Measurements from ENCODE around the gene VPS13C.

Gene VPS13C

GRCh38 chr15:62053439-62054085 lies 6.7 kb downstream of the VPS13C start:
- Histone ChIP-seq H4K20me1 (ENCODE audit: low read depth, low read length) (0 out of 2 replicates have a peak, but pooled peaks cover 4% of the 10 kb centered on the region), H3K9me3 (ENCODE audit: insufficient read depth, low read length) (no peaks in the 10 kb centered on the region), H3K9ac (ENCODE audit: low read length) (no peak overlapping the region), H3K79me2 (ENCODE audit: insufficient read depth, low read length) (peaks cover 80% of the 10 kb centered on the region), H3K4me2 (ENCODE audit: low read depth, low read length, poor library complexity, severe bottlenecking) (no peak overlapping the region), H3K27me3 (ENCODE audit: low read length) (no peaks in the 10 kb centered on the region), H3F3A (ENCODE audit: insufficient read depth) (no peaks in the 10 kb centered on the region; the same call in 1 of the 2 replicates), H3K27ac (ENCODE audit: low read depth, low read length) (no peak overlapping the region), H2AFZ (ENCODE audit: low read depth, low read length, severe bottlenecking) (no peak overlapping the region), H3K36me3 (ENCODE audit: low read length) (no peaks in the 10 kb centered on the region), H3K9me2 (replicated peaks; ENCODE audit: insufficient read depth, low read length) (no peaks in the 10 kb centered on the region), H3K4me3 (ENCODE audit: insufficient read depth, low read length, poor library complexity, severe bottlenecking) (no peak overlapping the region)
- no peak for TF ChIP-seq EZH2phosphoT487 (conservative IDR thresholded peaks at IDR 0.05; ENCODE audit: low read length)
- TF ChIP-seq, protein P1, sequence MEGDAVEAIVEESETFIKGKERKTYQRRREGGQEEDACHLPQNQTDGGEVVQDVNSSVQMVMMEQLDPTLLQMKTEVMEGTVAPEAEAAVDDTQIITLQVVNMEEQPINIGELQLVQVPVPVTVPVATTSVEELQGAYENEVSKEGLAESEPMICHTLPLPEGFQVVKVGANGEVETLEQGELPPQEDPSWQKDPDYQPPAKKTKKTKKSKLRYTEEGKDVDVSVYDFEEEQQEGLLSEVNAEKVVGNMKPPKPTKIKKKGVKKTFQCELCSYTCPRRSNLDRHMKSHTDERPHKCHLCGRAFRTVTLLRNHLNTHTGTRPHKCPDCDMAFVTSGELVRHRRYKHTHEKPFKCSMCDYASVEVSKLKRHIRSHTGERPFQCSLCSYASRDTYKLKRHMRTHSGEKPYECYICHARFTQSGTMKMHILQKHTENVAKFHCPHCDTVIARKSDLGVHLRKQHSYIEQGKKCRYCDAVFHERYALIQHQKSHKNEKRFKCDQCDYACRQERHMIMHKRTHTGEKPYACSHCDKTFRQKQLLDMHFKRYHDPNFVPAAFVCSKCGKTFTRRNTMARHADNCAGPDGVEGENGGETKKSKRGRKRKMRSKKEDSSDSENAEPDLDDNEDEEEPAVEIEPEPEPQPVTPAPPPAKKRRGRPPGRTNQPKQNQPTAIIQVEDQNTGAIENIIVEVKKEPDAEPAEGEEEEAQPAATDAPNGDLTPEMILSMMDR (IDR thresholded peaks at IDR 0.05; ENCODE audit: insufficient read depth, low read length, poor library complexity, severe bottlenecking), result no peak

- H3K27ac ChIP-seq (ENCODE audit: low read depth, low read length), result no peak overlapping the region
- TF ChIP-seq, protein P1 (IDR thresholded peaks at IDR 0.05; ENCODE audit: insufficient read depth, low read length, poor library complexity, severe bottlenecking), result no peak
- no peak for TF ChIP-seq EZH2phosphoT487 (conservative IDR thresholded peaks at IDR 0.05; ENCODE audit: low read length)
- no peak overlapping the region for H2AFZ ChIP-seq (ENCODE audit: low read depth, low read length, severe bottlenecking)
- peaks cover 1% of the 10 kb centered on the region for H3F3A ChIP-seq (ENCODE audit: insufficient read depth)
- H4K20me1 ChIP-seq (ENCODE audit: low read depth, low read length), result 0 out of 2 replicates have a peak, but pooled peaks cover 4% of the 10 kb centered on the region
- H3K9ac ChIP-seq (ENCODE audit: low read length), result no peak overlapping the region
- H3K36me3 ChIP-seq (ENCODE audit: low read length), result no peaks in the 10 kb centered on the region
- H3K9me3 ChIP-seq (ENCODE audit: insufficient read depth, low read length), result no peaks in the 10 kb centered on the region
- no peak overlapping the region for H3K4me3 ChIP-seq (ENCODE audit: insufficient read depth, low read length, poor library complexity, severe bottlenecking)
- H3K27me3 ChIP-seq (ENCODE audit: low read length), result no peaks in the 10 kb centered on the region
- peaks cover 73% of the 10 kb centered on the region for H3K79me2 ChIP-seq (ENCODE audit: insufficient read depth, low read length)
- no peaks in the 10 kb centered on the region for H3K9me2 ChIP-seq (replicated peaks; ENCODE audit: insufficient read depth, low read length)
- H3K4me2 ChIP-seq (ENCODE audit: low read depth, low read length, poor library complexity, severe bottlenecking), result no peak overlapping the region
These were observed 7.5 kb downstream of the VPS13C start for GRCh38 chr15:62052713-62053112.

DNA sequence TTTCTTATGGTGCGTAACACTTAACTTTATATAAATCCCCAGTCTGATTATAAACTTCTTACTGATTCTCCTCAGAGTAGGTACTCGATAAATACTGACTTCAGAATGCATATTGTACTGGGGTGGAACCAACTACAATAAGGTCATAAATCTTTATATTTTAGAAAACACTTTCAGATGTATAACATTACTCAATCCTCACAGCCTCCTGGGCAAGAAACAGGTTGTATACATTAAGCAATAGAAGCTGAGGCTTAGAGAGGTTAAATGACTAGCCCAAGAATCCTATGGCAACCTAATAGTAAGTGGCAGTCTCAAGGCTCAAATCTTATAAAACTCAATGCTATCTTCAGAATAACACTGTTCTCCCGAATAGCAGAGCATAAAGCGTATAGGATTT lies 9.1 kb downstream of the VPS13C start:
- H4K20me1 ChIP-seq (ENCODE audit: low read depth, low read length), result peaks cover 10% of the 10 kb centered on the region; the same call in 1 of the 2 replicates
- H3K36me3 ChIP-seq (ENCODE audit: low read length), result no peaks in the 10 kb centered on the region
- no peaks in the 10 kb centered on the region for H3K27me3 ChIP-seq (ENCODE audit: low read length)
- peaks cover 77% of the 10 kb centered on the region for H3K79me2 ChIP-seq (ENCODE audit: insufficient read depth, low read length)
- peaks cover 11% of the 10 kb centered on the region for H3F3A ChIP-seq (ENCODE audit: insufficient read depth)
- no peak for TF ChIP-seq EZH2phosphoT487 (conservative IDR thresholded peaks at IDR 0.05; ENCODE audit: low read length)
- TF ChIP-seq, protein P1 (IDR thresholded peaks at IDR 0.05; ENCODE audit: insufficient read depth, low read length, poor library complexity, severe bottlenecking), result no peak
- H3K27ac ChIP-seq (ENCODE audit: low read depth, low read length), result no peak overlapping the region
- no peaks in the 10 kb centered on the region for H3K9me2 ChIP-seq (replicated peaks; ENCODE audit: insufficient read depth, low read length)
- no peak overlapping the region for H3K4me3 ChIP-seq (ENCODE audit: insufficient read depth, low read length, poor library complexity, severe bottlenecking)
- no peak overlapping the region for H3K9ac ChIP-seq (ENCODE audit: low read length)
- no peak overlapping the region for H3K4me2 ChIP-seq (ENCODE audit: low read depth, low read length, poor library complexity, severe bottlenecking)
- H3K9me3 ChIP-seq (ENCODE audit: insufficient read depth, low read length), result no peaks in the 10 kb centered on the region
- H2AFZ ChIP-seq (ENCODE audit: low read depth, low read length, severe bottlenecking), result no peak overlapping the region

Measured in SU-DHL-6 (cell line).